Neuron (in vitro differentiated cells): ENCODE results near the gene NAB2.

ENCODE experiments used
- H2AFZ ChIP-seq: one replicate; pipeline ENCODE4 v1.6.1; 2013; ENCODE audit warnings: low read depth, mild to moderate bottlenecking, inconsistent platforms, low read length, moderate library complexity
- H3K27me3 ChIP-seq: one replicate; pipeline ENCODE4 v1.6.1; 2013; ENCODE audit warnings: low read length; ENCODE audit not compliant: insufficient read depth
- H3K36me3 ChIP-seq: one replicate; pipeline ENCODE4 v1.6.1; 2013; ENCODE audit warnings: low read length; ENCODE audit not compliant: insufficient read depth
- H3K4me1 ChIP-seq: one replicate; pipeline ENCODE4 v1.6.1; 2013; ENCODE audit warnings: low read length; ENCODE audit not compliant: insufficient read depth
- H3K4me3 ChIP-seq: 2 replicates; pipeline ENCODE4 v1.5.1; 2013; ENCODE audit warnings: mild to moderate bottlenecking, low read length, moderate library complexity
- H3K9me3 ChIP-seq: one replicate; pipeline ENCODE4 v1.6.1; 2013; ENCODE audit warnings: low read length

NAB2 gene, protein sequence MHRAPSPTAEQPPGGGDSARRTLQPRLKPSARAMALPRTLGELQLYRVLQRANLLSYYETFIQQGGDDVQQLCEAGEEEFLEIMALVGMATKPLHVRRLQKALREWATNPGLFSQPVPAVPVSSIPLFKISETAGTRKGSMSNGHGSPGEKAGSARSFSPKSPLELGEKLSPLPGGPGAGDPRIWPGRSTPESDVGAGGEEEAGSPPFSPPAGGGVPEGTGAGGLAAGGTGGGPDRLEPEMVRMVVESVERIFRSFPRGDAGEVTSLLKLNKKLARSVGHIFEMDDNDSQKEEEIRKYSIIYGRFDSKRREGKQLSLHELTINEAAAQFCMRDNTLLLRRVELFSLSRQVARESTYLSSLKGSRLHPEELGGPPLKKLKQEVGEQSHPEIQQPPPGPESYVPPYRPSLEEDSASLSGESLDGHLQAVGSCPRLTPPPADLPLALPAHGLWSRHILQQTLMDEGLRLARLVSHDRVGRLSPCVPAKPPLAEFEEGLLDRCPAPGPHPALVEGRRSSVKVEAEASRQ

DNA sequence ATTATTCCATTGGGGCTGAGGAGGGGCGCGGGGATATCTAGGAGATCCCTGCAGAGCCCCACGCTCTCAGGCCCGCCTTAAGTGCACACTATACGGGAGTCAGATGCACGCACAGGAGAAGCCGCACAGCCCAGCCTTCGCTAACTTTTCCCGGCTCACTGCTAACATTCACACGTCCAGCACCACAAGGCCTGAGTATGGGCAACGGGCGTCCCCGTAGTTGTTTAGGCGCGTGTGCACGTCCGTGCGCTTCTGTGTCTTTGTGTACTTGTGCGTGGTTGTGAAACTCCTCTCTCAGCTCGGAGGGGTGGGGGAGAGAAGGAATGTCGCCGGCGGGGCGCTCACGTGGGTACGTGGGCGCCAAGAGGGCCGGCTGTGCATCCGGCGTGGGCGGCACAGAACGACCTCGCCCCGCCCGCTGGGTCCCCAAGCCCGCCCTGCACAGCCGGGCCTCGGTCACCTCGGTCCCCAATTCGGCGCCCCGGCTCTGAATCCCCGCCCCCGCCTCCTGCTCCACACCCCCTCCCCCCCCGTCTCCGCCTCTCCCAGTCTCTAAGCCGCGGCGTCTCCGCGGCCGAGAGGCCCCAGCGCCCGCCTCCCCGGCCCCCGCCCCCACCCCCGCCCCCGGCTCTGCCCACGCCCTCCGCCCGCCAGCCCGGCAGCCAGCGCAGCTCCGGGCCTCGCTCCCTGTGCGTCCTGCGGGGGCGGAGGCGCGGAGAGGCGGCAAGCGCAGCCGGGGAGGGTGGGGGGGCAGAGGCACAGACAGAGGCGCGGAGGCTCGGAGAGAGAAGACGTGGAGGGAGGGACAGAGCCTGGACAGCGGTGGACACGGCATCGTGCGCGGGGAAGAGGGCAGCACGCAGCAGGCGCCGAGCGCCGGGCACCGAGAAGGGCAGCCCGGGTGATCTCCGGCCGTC, at the start of gene NAB2:
Gene NAB2 (plus strand): TSS at position 761 of the 917 bp plus-strand sequence. CDS start 158 bp downstream, outside the sequence.
- Histone ChIP-seq H3K36me3 (peaks cover 21% of the 10 kb centered on the region), H3K4me3 (peak within 1 kb of the TSS; percentile 91), H3K4me1 (peaks cover 39% of the 10 kb centered on the region), H3K9me3 (no peaks in the 10 kb centered on the region), H3K27me3 (no peaks in the 10 kb centered on the region), H2AFZ (peak within 1 kb of the TSS; percentile 18)

DNA sequence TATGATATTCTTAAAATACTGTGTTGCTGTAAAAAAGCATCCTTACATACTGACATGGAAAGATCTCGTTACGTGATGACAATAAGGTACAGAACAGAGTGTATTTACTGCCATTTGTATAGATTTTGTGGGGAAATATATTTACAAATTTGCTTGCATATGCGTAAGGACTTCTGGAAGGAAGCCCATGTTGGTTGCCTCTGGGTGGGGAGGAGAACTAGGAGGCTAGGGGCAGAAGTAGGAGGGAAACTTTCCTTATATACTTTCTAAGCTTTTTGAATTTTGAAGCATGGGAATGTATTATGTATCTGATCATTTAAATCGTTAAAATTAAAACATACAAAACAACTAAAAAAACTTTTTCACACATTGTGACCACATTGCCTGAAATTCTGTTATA, 48.7 kb upstream of the NAB2 start:
- no peaks in the 10 kb centered on the region for H3K4me1 ChIP-seq
- no peak overlapping the region for H3K4me3 ChIP-seq
- H3K27me3 ChIP-seq = peaks cover 13% of the 10 kb centered on the region
- H2AFZ ChIP-seq = no peak overlapping the region
- H3K36me3 ChIP-seq = no peaks in the 10 kb centered on the region
- no peaks in the 10 kb centered on the region for H3K9me3 ChIP-seq

DNA sequence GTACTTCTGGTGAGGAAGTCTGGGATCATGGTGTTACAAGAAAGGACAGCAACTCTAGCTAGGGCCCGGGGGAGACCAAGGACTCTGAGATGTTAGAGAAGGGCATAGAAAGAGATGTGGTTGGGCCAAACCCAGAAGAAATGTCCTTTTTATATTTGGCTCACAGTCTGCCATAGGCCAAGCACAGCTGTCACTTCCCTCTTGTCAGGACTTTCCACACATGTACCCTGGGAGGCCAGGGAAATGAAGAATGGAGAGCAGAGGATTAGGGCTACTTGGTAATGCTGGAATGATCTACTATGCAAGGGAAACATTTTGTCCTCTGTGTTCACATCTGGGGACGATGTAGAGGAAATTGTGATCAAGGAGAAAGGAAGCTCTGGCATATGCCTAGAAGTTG, 48.2 kb upstream of the NAB2 start:
- Histone ChIP-seq H3K9me3 (no peaks in the 10 kb centered on the region), H3K4me1 (no peaks in the 10 kb centered on the region), H3K27me3 (peaks cover 8% of the 10 kb centered on the region), H3K36me3 (no peaks in the 10 kb centered on the region), H2AFZ (no peak overlapping the region), H3K4me3 (no peak overlapping the region)

DNA sequence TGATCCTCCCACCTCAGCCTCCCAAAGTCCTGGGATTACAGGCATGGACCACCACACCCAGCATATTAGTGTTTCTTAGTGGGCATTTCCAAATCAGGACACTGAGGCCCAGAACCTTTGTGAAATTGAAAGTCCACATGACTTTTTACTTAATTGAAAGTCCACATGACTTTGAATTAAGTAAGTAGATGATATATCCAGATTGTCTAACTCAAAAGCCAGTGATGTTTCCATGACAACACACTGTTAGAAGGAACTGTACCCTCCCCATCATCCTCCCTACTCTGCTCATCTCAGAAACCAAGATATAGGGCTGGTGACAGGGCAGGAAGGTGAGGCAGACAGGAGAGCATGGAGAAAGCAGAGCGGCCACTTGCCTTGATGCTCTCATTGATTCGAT, 46.2 kb upstream of the NAB2 start:
- no peak overlapping the region for H2AFZ ChIP-seq
- H3K4me1 ChIP-seq = no peaks in the 10 kb centered on the region
- H3K9me3 ChIP-seq = no peaks in the 10 kb centered on the region
- no peak overlapping the region for H3K4me3 ChIP-seq
- no peaks in the 10 kb centered on the region for H3K36me3 ChIP-seq
- H3K27me3 ChIP-seq = peaks cover 6% of the 10 kb centered on the region

DNA sequence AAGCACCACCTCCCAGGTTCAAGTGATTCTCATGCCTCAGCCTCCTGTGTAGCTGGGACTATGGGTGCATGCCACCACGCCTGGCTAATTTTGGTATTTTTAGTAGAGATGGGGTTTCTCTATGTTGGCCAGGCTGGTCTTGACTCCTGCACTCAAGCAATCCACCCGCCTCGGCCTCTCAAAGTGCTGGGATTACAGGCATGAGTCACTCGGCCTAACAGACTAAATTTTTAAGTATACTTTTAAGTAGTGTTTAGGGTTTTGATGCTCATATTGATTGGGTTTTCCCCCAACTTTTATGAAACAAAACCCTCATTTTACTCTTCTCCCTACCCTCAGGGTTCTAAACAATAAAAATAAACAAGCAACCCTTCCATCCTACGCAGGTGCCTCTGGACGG, 44.4 kb upstream of the NAB2 start:
- H2AFZ ChIP-seq = no peak overlapping the region
- no peaks in the 10 kb centered on the region for H3K9me3 ChIP-seq
- H3K27me3 ChIP-seq = no peaks in the 10 kb centered on the region
- H3K4me1 ChIP-seq = no peaks in the 10 kb centered on the region
- H3K36me3 ChIP-seq = no peaks in the 10 kb centered on the region
- no peak overlapping the region for H3K4me3 ChIP-seq

DNA sequence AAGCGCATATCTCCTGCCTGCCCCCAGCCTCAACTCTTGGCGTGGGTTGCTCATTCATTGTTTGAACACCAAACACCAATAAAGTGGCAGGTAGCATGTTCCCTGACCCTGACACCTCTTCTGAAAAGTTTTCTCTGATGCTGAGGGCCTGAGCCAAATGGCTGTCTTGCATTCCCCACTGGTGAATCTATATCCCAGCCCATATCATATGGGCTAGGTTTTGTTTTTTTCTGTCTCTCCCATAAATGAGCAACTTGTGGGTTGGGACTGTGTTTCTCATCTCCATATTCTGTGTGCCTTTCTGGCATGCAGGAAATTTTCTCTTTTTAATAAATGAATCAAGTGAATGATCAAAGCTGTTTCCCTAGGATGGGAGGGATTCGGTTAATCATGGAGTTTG, 44.0 kb upstream of the NAB2 start:
- H3K36me3 ChIP-seq = no peaks in the 10 kb centered on the region
- H3K4me1 ChIP-seq = no peaks in the 10 kb centered on the region
- H3K4me3 ChIP-seq = no peak overlapping the region
- H3K27me3 ChIP-seq = no peaks in the 10 kb centered on the region
- no peaks in the 10 kb centered on the region for H3K9me3 ChIP-seq
- H2AFZ ChIP-seq = no peak overlapping the region

DNA sequence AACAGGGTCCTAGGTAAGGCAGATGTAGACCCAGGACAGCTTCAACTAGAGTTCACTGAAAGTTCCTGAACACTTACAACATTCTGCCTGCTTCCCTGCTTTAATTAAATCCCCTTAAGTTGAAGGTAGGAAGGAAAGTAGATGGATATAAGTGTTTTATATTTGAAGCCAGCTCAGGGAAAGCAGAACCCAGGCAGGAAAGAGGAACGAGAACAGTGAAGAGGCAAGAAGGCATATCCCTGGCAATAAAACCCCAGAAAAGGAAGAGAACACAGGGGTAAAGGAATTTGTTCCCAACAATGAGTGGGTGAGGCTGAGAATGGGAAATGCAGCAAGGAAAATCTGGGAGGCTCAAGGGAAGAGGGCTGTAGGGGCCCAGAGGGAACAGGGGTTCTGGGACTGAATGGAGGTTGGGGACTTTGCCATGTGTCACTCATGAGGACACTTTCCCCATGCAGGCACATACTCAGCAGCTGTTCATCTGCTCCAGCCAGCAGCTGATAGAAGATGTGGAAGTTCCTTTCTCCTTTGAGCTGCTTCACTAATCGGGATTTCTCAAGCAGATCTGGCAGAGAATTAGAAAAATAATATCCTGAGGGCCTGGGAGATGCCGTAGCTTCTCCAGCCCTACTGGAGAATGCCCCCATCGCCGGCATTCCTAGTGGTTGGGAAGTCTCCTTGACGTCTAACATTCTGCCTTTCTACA, 42.7 kb upstream of the NAB2 start:
- no peaks in the 10 kb centered on the region for H3K36me3 ChIP-seq
- H3K27me3 ChIP-seq = no peaks in the 10 kb centered on the region
- H3K9me3 ChIP-seq = no peaks in the 10 kb centered on the region
- H3K4me1 ChIP-seq = no peaks in the 10 kb centered on the region
- no peak overlapping the region for H2AFZ ChIP-seq
- H3K4me3 ChIP-seq = no peak overlapping the region

DNA sequence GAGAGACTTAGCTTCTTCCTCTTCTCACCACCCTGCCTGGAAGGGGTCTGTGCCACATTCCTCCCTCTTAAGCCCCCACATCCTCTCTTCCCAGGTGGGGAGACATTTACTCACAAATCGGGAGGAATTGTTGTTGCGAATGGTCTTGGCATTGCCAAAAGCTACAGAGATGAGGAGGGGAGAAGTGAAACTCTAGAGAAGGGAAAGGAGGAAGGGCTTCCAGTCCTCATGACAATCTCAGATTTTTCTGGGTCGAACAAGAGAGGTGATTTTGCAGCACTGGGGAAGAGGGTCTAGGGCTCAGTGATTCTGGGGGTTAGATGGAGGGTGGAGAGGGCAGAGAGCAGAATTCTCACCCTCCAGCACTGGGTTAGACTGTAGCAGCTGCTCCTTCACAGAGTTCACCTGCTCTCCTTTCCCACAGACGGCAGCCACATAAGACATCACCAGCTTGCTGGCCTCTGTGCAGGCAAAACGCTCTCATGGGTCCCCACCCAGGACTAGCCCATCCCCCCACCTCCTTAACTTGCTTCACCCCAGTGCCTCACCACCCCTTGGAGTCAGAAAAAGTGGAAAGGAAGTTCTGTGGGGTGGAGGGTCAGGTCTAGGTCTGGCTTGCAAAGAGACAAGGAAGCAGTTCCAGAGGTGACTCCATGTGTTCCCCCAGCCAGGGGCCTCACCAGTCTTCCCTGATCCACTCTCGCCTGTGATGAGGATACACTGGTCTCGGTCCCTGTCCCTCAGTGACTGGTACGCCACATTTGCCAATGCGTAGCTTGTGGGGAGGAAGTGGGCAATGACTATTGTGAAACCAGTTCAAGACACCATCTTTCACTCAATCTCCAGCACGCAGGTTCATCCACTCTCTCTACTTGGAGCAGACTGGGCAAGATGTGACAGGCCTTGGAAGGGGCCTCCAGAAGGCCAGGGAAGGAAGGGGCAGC, 41.7 kb upstream of the NAB2 start:
- H3K9me3 ChIP-seq = no peaks in the 10 kb centered on the region
- no peak overlapping the region for H3K4me3 ChIP-seq
- H3K4me1 ChIP-seq = no peaks in the 10 kb centered on the region
- H3K27me3 ChIP-seq = no peaks in the 10 kb centered on the region
- H3K36me3 ChIP-seq = no peaks in the 10 kb centered on the region
- no peak overlapping the region for H2AFZ ChIP-seq

DNA sequence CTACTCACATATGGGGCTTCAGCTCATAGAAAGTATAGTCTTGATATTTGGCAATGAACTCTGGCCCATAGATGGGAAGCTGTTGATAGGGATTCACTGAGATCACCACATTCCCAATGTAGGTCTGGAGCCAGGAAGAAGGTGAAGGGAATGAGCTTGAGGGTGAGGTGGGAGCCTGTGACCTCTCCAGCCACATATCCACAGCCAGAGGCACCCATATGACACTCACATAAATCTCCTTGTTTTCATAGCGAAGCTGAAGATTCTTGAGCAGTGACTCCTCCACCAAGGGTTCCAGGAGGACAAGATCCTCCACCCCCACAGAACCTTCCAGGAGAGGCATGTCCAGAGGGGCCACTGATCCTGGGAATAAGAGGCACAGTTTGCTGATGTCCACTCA, 40.9 kb upstream of the NAB2 start:
- no peaks in the 10 kb centered on the region for H3K27me3 ChIP-seq
- no peaks in the 10 kb centered on the region for H3K9me3 ChIP-seq
- no peaks in the 10 kb centered on the region for H3K36me3 ChIP-seq
- no peak overlapping the region for H3K4me3 ChIP-seq
- H3K4me1 ChIP-seq = no peaks in the 10 kb centered on the region
- no peak overlapping the region for H2AFZ ChIP-seq

DNA sequence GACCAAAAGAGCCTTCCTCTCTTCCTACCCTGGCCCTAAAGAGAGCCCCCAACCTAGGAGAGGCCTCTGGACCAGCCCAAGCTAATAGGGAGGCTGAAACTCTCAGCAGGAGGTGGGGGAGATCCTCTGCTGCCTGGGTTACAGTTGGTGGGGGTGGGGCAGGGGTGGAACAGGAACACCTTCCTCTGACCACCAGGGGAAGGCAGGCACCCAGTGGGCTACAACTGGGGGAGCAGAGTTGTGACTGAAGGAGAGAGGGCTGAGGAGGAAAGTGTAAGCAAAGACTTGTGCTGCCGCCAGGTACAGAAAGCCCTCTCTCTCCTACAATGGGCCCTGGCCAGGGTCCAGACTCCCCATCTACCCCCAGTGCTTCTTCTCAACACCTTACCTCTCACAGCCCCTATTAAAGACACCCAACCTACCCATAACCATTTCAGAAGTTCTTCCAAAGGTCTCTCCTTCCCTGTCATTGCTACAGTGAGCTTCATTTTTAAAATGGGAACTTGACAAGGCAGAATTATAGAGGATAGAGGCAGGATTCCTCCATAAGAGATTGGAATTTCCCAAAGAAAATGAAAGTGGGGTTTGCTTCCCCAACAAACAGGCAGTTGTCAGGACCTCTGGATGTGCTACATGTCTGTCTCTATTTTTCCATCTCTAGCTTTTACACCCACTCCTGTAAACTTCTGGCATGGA, 40.3 kb upstream of the NAB2 start:
- Histone ChIP-seq H3K4me3 (no peak overlapping the region), H3K27me3 (no peaks in the 10 kb centered on the region), H3K36me3 (no peaks in the 10 kb centered on the region), H3K9me3 (no peaks in the 10 kb centered on the region), H3K4me1 (no peaks in the 10 kb centered on the region), H2AFZ (no peak overlapping the region)

DNA sequence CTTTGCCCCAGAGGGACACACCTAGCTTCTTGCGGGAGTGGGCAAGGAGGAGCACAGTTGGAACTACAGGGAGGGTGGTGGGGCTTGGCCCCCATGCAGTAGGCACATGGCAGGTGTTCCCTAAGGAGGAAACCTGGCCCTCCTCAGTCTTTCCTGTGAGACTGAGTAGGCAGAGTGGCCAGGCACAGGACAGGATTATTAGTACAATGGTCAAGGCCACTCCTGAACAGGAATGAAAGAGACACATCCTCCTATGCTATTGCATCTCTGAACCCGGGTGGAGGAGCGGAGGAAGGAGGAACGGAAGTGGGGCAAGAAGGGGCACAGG, 39.8 kb upstream of the NAB2 start:
- H3K36me3 ChIP-seq = no peaks in the 10 kb centered on the region
- no peak overlapping the region for H2AFZ ChIP-seq
- H3K4me3 ChIP-seq = no peak overlapping the region
- H3K9me3 ChIP-seq = no peaks in the 10 kb centered on the region
- no peaks in the 10 kb centered on the region for H3K4me1 ChIP-seq
- no peaks in the 10 kb centered on the region for H3K27me3 ChIP-seq

DNA sequence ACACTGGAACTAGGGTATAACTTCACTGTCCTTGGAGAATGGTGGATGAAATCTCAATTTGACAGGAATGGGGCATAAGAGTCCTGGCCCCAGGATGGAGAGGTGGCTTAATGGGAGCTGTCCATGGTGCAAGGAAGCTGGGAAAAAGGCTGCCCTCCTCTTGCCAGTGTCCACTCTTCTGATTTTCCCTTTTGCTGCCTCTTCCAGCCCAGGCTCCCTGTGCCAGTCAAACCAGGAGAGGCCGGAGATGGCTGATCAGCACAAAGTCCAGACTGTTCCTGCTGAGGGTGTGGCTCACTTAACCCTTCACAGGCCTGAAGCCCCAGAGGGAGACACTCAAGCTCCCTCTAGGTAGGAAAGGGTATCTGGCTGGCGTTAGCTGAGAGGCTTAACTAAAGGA, 39.0 kb upstream of the NAB2 start, which contains the start of gene MYO1A:
Gene MYO1A (minus strand): TSS at position 240 of the 400 bp plus-strand sequence. CDS start 1,806 bp downstream, outside the sequence.
- H2AFZ ChIP-seq = no peak within 1 kb of the TSS
- no peaks in the 10 kb centered on the region for H3K4me1 ChIP-seq
- H3K36me3 ChIP-seq = no peaks in the 10 kb centered on the region
- no peak within 1 kb of the TSS for H3K4me3 ChIP-seq
- no peaks in the 10 kb centered on the region for H3K27me3 ChIP-seq
- no peaks in the 10 kb centered on the region for H3K9me3 ChIP-seq
